BE2C (cell line): ENCODE measurements around the gene DPM3.

Experiments
- DNase-seq: peaks from one replicate; pipeline ENCODE4 v3.0.0-alpha.2; 2020
- H3K27me3 ChIP-seq: fragments of 250-450 bp; sonication (Bioruptor Pico); 2 replicates; pipeline ENCODE4 v1.5.1; 2020; ENCODE audit warnings: mild to moderate bottlenecking
- H3K36me3 ChIP-seq: fragments of 250-450 bp; sonication (Bioruptor Pico); 2 replicates; pipeline ENCODE4 v1.5.1; 2020; ENCODE audit warnings: mild to moderate bottlenecking
- H3K4me1 ChIP-seq: fragments of 250-450 bp; sonication (Bioruptor Pico); 2 replicates; pipeline ENCODE4 v1.5.1; 2020
- H3K4me3 ChIP-seq: 2 replicates; pipeline ENCODE4 v1.5.1; 2011; ENCODE audit warnings: low read depth, low read length
- H3K9me3 ChIP-seq: fragments of 250-450 bp; sonication (Bioruptor Pico); 2 replicates; pipeline ENCODE4 v1.5.1; 2020
- CTCF ChIP-seq: IDR thresholded peaks from 2 replicates; pipeline ENCODE4 v1.5.1; 2012; ENCODE audit warnings: mild to moderate bottlenecking, low read depth, low read length

DPM3 gene

DNA sequence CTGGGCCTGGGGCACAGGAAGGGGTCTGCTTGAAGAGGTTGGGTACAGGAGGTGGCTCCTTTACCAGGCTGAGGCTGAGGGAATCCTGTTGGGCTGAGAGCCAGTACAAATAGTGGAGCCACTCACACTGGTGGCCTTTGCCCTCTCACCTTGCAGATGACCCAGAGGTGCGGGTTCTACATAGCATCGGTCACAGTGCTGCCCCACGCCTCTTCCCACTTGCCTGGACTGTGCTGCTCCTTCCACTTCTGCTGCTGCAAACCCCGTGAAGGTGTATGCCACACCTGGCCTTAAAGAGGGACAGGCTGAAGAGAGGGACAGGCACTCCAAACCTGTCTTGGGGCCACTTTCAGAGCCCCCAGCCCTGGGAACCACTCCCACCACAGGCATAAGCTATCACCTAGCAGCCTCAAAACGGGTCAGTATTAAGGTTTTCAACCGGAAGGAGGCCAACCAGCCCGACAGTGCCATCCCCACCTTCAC lies 6.5 kb downstream of the DPM3 start:
- H3K4me1 ChIP-seq, result peaks cover 12% of the 10 kb centered on the region
- no peak for TF ChIP-seq CTCF
- H3K9me3 ChIP-seq, result no peaks in the 10 kb centered on the region
- no peak overlapping the region for H3K4me3 ChIP-seq
- no peaks in the 10 kb centered on the region for H3K27me3 ChIP-seq
- H3K36me3 ChIP-seq, result no peaks in the 10 kb centered on the region; the same call in 1 of the 2 replicates
- no peak for DNase-seq

DNA sequence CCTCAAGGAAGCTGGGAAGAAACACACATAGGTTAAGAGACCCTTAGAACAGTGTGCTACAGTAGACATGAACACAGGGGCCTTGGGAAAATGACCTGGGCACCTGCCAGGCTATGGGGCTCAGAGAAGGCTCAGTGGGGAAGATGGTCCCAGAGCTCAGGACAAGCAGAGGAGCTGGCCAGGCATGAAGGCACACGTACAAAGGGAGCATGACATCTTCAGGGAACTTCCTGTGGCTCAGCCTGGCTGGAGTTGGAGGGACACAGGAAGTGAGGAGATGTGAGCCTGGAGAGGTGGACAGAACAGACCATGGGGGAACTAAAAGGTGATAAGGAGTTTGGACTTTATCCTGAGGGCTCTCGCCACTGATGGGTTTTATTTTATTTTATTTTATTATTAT lies 8.5 kb downstream of the DPM3 start:
- Histone ChIP-seq H3K27me3 (no peaks in the 10 kb centered on the region), H3K4me1 (peaks cover 22% of the 10 kb centered on the region), H3K9me3 (peaks cover under 1% of the 10 kb centered on the region; the same call in 1 of the 2 replicates), H3K36me3 (no peaks in the 10 kb centered on the region), H3K4me3 (no peak overlapping the region)
- no peak for TF ChIP-seq CTCF
- no peak for DNase-seq

- Histone ChIP-seq H3K27me3 (no peaks in the 10 kb centered on the region), H3K4me3 (no peak overlapping the region), H3K36me3 (no peaks in the 10 kb centered on the region), H3K9me3 (peaks cover 2% of the 10 kb centered on the region; the same call in 1 of the 2 replicates), H3K4me1 (peaks cover 27% of the 10 kb centered on the region)
- no peak for DNase-seq
- TF ChIP-seq CTCF, result no peak
Measured at GRCh38 chr1:155131285-155131684, 9.0 kb downstream of the DPM3 start.

- Histone ChIP-seq H3K36me3 (no peaks in the 10 kb centered on the region), H3K4me1 (peaks cover 32% of the 10 kb centered on the region), H3K9me3 (peaks cover 2% of the 10 kb centered on the region; the same call in 1 of the 2 replicates), H3K4me3 (no peak overlapping the region), H3K27me3 (no peaks in the 10 kb centered on the region)
- DNase-seq, result no peak
- no peak for TF ChIP-seq CTCF
Measured at GRCh38 chr1:155130272-155131006, 9.9 kb downstream of the DPM3 start.

DNA sequence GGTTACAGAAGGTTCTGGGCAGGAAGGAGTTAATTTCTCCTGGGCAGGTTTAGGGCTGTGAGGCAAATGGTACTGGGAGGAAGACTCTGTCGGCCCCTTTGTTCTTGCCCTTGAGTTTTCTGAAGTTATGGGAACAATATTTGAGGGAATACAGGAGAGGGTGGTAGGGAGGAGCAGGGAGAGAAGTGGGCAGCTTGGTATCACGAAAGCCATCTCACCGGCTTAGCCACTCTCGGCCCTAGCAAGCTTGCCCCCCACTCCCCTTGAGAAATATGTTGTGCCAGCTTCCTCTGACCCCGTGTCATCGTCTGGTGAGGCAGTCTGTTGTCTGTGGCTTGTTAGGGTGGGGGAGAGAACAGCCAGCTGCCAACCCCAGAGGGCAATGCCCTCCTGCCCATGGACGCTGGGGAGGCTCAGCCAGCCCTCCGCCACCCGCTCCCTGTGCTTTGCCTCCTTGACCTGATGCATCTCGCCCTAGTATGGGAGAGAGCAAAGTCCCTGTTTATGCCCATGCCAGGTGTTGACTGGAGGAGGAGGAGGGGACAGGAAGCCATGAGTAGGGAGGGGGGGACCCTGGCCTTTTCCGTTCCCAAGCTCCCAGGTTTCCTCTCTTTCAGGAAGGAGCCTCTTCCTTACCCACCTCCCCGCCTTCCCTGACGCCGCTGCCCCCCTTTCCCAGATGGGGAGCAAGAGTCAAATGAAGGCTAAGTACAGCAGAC lies 11.4 kb downstream of the DPM3 start:
- TF ChIP-seq CTCF, result no peak
- no peaks in the 10 kb centered on the region for H3K36me3 ChIP-seq
- no peak for DNase-seq
- H3K4me1 ChIP-seq, result peaks cover 32% of the 10 kb centered on the region
- peaks cover 2% of the 10 kb centered on the region; the same call in 1 of the 2 replicates for H3K9me3 ChIP-seq
- no peaks in the 10 kb centered on the region for H3K27me3 ChIP-seq
- H3K4me3 ChIP-seq, result no peak overlapping the region
